ENCODE data around the gene CYSLTR2. TPM values are rescaled to one million over a fixed set of nuclear protein-coding genes. Genes with fewer than 3 reads are reported as not detected.

The CYSLTR2 gene
- total and polyA plus RNA-seq, 5 donors from 2014 or later, result 0.20 to 4.5 (median 0.61) TPM

DNA sequence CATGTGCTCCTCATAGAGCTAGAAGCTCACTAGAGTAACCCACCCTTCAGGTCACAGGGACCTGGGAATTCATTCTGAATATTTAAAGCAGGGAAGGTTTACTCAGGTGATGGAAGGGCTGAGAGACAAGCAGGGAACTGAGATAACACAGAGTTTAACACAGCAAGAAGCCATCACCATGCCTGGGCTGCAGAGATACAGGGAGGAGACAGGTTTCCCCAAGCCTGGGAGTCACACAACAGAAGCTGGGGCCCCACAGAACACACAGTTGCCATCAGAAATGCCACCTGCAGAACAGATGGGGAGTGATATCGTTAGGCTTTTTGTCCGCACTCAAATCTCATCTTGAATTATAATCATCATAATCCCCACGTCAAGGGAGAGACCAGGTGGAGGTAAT lies 7.9 kb upstream of the CYSLTR2 start:
- Histone ChIP-seq H3K9me3 (ENCODE audit: control insufficient read depth in 2 of 2, low read length in 2 of 2) (no peaks in the 10 kb centered on the region), H3K27me3 (ENCODE audit: control insufficient read depth, insufficient read depth, low read length) (no peaks in the 10 kb centered on the region), H3K36me3 (ENCODE audit: control insufficient read depth, insufficient read depth, low read length) (no peaks in the 10 kb centered on the region), H3K27ac (ENCODE audit: insufficient read depth, low read length, poor library complexity, severe bottlenecking) (no peak overlapping the region), H3K4me1 (ENCODE audit: control insufficient read depth, insufficient read depth, low read length, poor library complexity, severe bottlenecking) (peaks cover 3% of the 10 kb centered on the region), H3K4me3 (ENCODE audit: low read depth, low read length) (no peak overlapping the region)
- H3K4me3 Mint-ChIP-seq, result no peak overlapping the region
- no peaks in the 10 kb centered on the region for H3K36me3 Mint-ChIP-seq
- peaks cover 0 to 21% (median 11%) of the 10 kb centered on the region in 4 donors for H3K4me1 Mint-ChIP-seq
- no peaks in the 10 kb centered on the region for H3K27me3 Mint-ChIP-seq
- ATAC-seq (ENCODE audit: low read depth in 2 of 2), result no peak
- no peak for DNase-seq
- no peaks in the 10 kb centered on the region for H3K9me3 Mint-ChIP-seq
- H3K27ac Mint-ChIP-seq, result no peak overlapping the region

DNA sequence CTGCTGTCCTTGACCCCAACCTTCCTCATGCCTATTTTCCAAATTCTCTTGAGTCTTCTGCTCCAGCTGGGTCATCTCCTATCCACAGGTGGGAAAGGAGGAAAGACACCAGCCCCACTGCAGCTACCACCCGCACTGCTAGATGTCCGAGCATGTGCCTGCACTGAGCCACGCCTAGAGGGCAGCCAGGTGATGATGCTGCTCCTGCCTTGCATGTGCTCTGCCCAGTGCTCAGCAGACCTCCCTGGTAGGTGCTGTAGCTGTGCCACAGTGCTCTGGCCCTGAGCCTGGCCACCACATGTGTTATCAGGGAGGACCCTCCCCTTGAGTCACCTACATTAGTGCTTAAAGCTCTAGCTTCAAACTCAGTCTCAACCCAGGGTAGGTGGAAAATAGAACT lies 6.9 kb upstream of the CYSLTR2 start:
- H3K4me3 ChIP-seq (ENCODE audit: low read depth, low read length), result no peak overlapping the region
- Mint-ChIP-seq H3K4me1 (peaks cover 0 to 21% (median 11%) of the 10 kb centered on the region in 4 donors), H3K27ac (peak overlapping the region in 1 of 3 donors; percentile 42), H3K9me3 (no peaks in the 10 kb centered on the region), H3K4me3 (no peak overlapping the region), H3K36me3 (no peaks in the 10 kb centered on the region), H3K27me3 (no peaks in the 10 kb centered on the region)
- no peaks in the 10 kb centered on the region for H3K27me3 ChIP-seq (ENCODE audit: control insufficient read depth, insufficient read depth, low read length)
- DNase-seq (no peak), ATAC-seq (ENCODE audit: low read depth in 2 of 2) (no peak)
- H3K9me3 ChIP-seq (ENCODE audit: control insufficient read depth in 2 of 2, low read length in 2 of 2), result no peaks in the 10 kb centered on the region
- H3K27ac ChIP-seq (ENCODE audit: insufficient read depth, low read length, poor library complexity, severe bottlenecking), result no peak overlapping the region
- peaks cover 3% of the 10 kb centered on the region for H3K4me1 ChIP-seq (ENCODE audit: control insufficient read depth, insufficient read depth, low read length, poor library complexity, severe bottlenecking)
- H3K36me3 ChIP-seq (ENCODE audit: control insufficient read depth, insufficient read depth, low read length), result no peaks in the 10 kb centered on the region

DNA sequence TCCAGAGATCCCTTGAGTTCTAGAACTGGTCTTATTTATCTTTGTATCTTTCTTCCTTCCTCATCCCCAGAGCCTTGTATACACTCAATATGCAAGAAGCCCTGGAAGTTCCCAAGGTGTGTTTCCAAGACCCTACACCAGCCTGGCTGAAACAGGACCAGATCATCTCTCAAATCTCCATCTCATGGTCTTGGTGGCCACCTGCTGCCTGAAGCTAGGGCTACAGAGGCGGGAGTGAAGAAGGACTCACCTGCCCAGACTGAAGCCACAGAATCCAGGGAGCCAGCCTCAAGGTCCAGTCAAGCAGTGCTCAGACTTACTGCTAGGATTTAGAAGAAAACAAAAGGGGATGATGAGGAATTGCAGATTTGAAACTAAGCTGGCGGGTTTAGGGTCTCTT lies 6.1 kb upstream of the CYSLTR2 start:
- H3K4me1 Mint-ChIP-seq, result peaks cover under 1 to 28% (median 12%) of the 10 kb centered on the region in 4 donors
- no peaks in the 10 kb centered on the region for H3K9me3 Mint-ChIP-seq
- Histone ChIP-seq H3K27ac (ENCODE audit: insufficient read depth, low read length, poor library complexity, severe bottlenecking) (no peak overlapping the region), H3K9me3 (ENCODE audit: control insufficient read depth in 2 of 2, low read length in 2 of 2) (no peaks in the 10 kb centered on the region), H3K27me3 (ENCODE audit: control insufficient read depth, insufficient read depth, low read length) (no peaks in the 10 kb centered on the region), H3K36me3 (ENCODE audit: control insufficient read depth, insufficient read depth, low read length) (no peaks in the 10 kb centered on the region), H3K4me3 (ENCODE audit: low read depth, low read length) (no peak overlapping the region), H3K4me1 (ENCODE audit: control insufficient read depth, insufficient read depth, low read length, poor library complexity, severe bottlenecking) (peaks cover 4% of the 10 kb centered on the region)
- peak overlapping the region in 1 of 3 donors; percentile 70 for H3K27ac Mint-ChIP-seq
- no peaks in the 10 kb centered on the region for H3K36me3 Mint-ChIP-seq
- no peak overlapping the region for H3K4me3 Mint-ChIP-seq
- no peaks in the 10 kb centered on the region for H3K27me3 Mint-ChIP-seq
- no peak for DNase-seq
- ATAC-seq (ENCODE audit: low read depth in 2 of 2), result no peak

DNA sequence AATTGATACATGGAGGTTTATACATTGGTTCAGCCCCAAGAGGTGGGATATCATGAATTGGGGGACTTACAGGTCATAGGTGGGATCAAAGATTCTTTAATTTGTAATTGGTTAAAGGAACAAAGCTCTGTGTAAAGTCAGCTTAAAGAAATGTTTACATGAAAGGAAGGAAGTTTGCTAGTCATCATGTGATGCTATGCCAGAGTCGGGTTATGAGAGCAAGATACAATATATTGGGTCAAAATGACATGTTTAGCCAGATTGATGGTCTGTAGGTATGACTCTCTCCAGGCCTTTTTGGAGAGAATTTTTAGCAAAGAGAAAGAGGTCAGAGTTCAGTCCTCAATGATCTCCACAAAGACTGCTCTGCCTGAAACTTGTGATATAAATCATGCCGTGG lies 5.3 kb upstream of the CYSLTR2 start:
- ATAC-seq (ENCODE audit: low read depth in 2 of 2), result peak in 1 of 2 donors; percentile 36
- Mint-ChIP-seq H3K36me3 (no peaks in the 10 kb centered on the region), H3K27me3 (no peaks in the 10 kb centered on the region), H3K9me3 (no peaks in the 10 kb centered on the region), H3K4me1 (peaks cover 9 to 36% (median 20%) of the 10 kb centered on the region in 4 donors), H3K4me3 (peak overlapping the region in 1 of 4 donors; percentile 33), H3K27ac (peak overlapping the region; percentile 5 to 67 (median 23))
- DNase-seq, result no peak
- no peaks in the 10 kb centered on the region for H3K9me3 ChIP-seq (ENCODE audit: control insufficient read depth in 2 of 2, low read length in 2 of 2)
- H3K27me3 ChIP-seq (ENCODE audit: control insufficient read depth, insufficient read depth, low read length), result no peaks in the 10 kb centered on the region
- H3K4me1 ChIP-seq (ENCODE audit: control insufficient read depth, insufficient read depth, low read length, poor library complexity, severe bottlenecking), result peaks cover 13% of the 10 kb centered on the region
- peak overlapping the region; percentile 5 for H3K4me3 ChIP-seq (ENCODE audit: low read depth, low read length)
- no peaks in the 10 kb centered on the region for H3K36me3 ChIP-seq (ENCODE audit: control insufficient read depth, insufficient read depth, low read length)
- H3K27ac ChIP-seq (ENCODE audit: insufficient read depth, low read length, poor library complexity, severe bottlenecking), result no peak overlapping the region

DNA sequence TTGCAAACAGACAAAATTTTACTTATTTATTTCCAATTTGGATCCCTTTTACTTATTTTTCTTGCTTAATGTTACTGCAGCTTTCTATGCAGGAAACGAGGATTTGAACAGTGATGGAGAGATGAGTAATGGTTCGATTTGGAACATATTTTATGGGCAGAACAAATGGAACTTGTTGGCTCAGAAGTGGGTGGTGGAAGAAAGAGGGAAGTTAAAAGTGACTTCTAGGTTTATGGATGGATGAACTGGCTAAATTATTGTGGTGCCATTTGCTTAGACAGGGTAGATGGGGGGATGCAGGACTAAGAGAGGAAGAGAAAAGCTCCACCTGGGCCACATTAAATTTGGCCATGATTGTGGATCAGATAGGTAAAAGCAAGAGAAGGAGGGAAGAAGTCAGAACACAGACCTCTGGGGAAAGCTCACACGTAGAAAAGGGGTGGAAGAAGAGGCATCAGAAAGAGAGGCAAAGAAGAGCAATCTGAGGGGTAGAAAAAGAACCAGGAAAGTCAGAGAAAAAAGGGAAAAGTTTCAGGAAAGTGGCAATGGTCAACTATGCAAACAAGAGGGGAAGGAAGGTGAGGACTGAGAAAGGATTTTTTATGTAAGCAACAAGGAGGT lies 768 bp upstream of the CYSLTR2 start:
- no peaks in the 10 kb centered on the region for H3K27me3 Mint-ChIP-seq
- H3K27ac ChIP-seq (ENCODE audit: insufficient read depth, low read length, poor library complexity, severe bottlenecking), result peak overlapping the region; percentile 84

DNA sequence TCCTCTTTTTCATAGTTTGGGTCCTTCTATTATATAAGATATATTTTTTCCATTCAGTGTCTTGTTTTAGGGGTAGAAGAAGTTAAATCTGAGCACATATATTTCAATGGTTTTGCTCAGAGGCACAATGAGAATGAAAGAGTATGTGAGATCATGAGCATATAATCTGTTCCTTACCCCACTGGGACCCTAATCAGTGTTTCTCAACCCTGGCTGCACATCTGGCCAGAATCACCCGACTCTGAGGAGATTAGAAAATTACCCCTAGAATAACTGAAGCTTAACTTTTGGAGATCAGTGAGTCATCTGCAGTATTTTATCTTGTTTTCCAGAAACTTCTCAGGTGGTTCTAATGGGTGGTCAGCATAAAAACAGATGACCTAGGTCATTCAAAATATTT lies 782 bp downstream of the CYSLTR2 start:
- no peak overlapping the region for H3K27ac ChIP-seq (ENCODE audit: insufficient read depth, low read length, poor library complexity, severe bottlenecking)
- H3K27me3 Mint-ChIP-seq, result no peaks in the 10 kb centered on the region
- H3K4me3 ChIP-seq (ENCODE audit: low read depth, low read length), result peak overlapping the region; percentile 88

More for the DNA sequence above, 768 bp upstream of the CYSLTR2 start:
- no peaks in the 10 kb centered on the region for H3K27me3 ChIP-seq (ENCODE audit: control insufficient read depth, insufficient read depth, low read length)
- peak overlapping the region; percentile 86 to 98 (median 97) for H3K27ac Mint-ChIP-seq
- H3K4me3 ChIP-seq (ENCODE audit: low read depth, low read length), result peak overlapping the region; percentile 88
- peaks cover 29% of the 10 kb centered on the region for H3K4me1 ChIP-seq (ENCODE audit: control insufficient read depth, insufficient read depth, low read length, poor library complexity, severe bottlenecking)
- no peaks in the 10 kb centered on the region for H3K36me3 ChIP-seq (ENCODE audit: control insufficient read depth, insufficient read depth, low read length)
- DNase-seq, result no peak
- H3K9me3 Mint-ChIP-seq, result peaks cover 0 to 1% (median 0%) of the 10 kb centered on the region in 7 donors
- H3K9me3 ChIP-seq (ENCODE audit: control insufficient read depth in 2 of 2, low read length in 2 of 2), result no peaks in the 10 kb centered on the region
- peaks cover 19 to 58% (median 38%) of the 10 kb centered on the region in 4 donors for H3K4me1 Mint-ChIP-seq
- ATAC-seq (ENCODE audit: low read depth in 2 of 2), result no peak
- H3K36me3 Mint-ChIP-seq, result no peaks in the 10 kb centered on the region
- peak overlapping the region; percentile 84 to 93 (median 86) for H3K4me3 Mint-ChIP-seq

DNA sequence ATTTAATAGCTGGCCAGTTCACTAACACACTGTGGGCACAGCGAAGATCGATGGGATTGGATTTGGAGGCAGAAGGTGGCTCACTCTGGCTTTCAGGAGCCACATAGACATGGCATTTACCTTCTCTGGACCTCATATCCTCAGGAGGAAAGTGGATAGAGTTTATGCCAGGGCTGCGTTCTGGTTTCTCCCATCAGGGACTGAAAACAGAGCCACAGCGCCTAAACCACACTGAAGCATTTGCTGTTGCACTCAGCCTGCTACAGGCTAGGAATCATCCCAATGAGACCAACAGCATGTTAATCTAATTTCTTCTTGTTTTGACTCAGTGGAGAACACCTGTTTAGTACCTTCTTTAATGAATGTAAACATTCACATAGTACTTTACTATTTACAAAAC lies 1.6 kb downstream of the CYSLTR2 start:
- Histone ChIP-seq H3K4me1 (ENCODE audit: control insufficient read depth, insufficient read depth, low read length, poor library complexity, severe bottlenecking) (peaks cover 27% of the 10 kb centered on the region), H3K27ac (ENCODE audit: insufficient read depth, low read length, poor library complexity, severe bottlenecking) (no peak overlapping the region), H3K27me3 (ENCODE audit: control insufficient read depth, insufficient read depth, low read length) (no peaks in the 10 kb centered on the region), H3K9me3 (ENCODE audit: control insufficient read depth in 2 of 2, low read length in 2 of 2) (no peaks in the 10 kb centered on the region), H3K36me3 (ENCODE audit: control insufficient read depth, insufficient read depth, low read length) (no peaks in the 10 kb centered on the region), H3K4me3 (ENCODE audit: low read depth, low read length) (peak overlapping the region; percentile 88)
- ATAC-seq (ENCODE audit: low read depth in 2 of 2), result no peak
- H3K4me3 Mint-ChIP-seq, result peak overlapping the region; percentile 5 to 68 (median 24)
- DNase-seq, result no peak
- peaks cover 0 to 1% (median 0%) of the 10 kb centered on the region in 7 donors for H3K9me3 Mint-ChIP-seq
- no peaks in the 10 kb centered on the region for H3K36me3 Mint-ChIP-seq
- H3K4me1 Mint-ChIP-seq, result peaks cover 19 to 55% (median 41%) of the 10 kb centered on the region in 4 donors
- no peaks in the 10 kb centered on the region for H3K27me3 Mint-ChIP-seq
- peak overlapping the region; percentile 82 to 97 (median 86) for H3K27ac Mint-ChIP-seq

More for the DNA sequence above, 782 bp downstream of the CYSLTR2 start:
- Mint-ChIP-seq H3K4me1 (peaks cover 19 to 49% (median 35%) of the 10 kb centered on the region in 4 donors), H3K9me3 (peaks cover 0 to 1% (median 0%) of the 10 kb centered on the region in 7 donors), H3K36me3 (no peaks in the 10 kb centered on the region), H3K4me3 (peak overlapping the region; percentile 8 to 87 (median 64)), H3K27ac (peak overlapping the region; percentile 3 to 97 (median 86))
- H3K4me1 ChIP-seq (ENCODE audit: control insufficient read depth, insufficient read depth, low read length, poor library complexity, severe bottlenecking), result peaks cover 27% of the 10 kb centered on the region
- no peaks in the 10 kb centered on the region for H3K36me3 ChIP-seq (ENCODE audit: control insufficient read depth, insufficient read depth, low read length)
- no peaks in the 10 kb centered on the region for H3K27me3 ChIP-seq (ENCODE audit: control insufficient read depth, insufficient read depth, low read length)
- ATAC-seq (ENCODE audit: low read depth in 2 of 2) (no peak), DNase-seq (no peak)
- no peaks in the 10 kb centered on the region for H3K9me3 ChIP-seq (ENCODE audit: control insufficient read depth in 2 of 2, low read length in 2 of 2)

DNA sequence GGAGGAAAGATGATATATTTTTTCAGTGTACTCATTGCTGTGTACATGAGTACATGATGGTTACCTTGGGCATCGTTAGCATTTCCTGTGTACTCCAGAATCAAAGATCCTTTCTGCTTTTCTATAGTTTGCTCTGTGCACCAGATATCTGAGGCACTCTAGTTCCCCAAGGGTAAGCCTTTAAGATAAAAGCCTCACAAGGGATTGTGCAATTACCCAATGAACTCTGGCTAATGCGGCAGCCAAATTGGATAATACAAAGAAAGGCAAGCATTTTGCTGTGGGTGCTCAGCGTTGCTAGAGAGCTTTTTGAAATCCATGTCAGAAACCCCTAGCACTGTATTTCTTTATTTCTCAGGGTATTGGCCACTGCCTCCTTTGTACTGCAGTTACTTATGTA lies 2.9 kb downstream of the CYSLTR2 start:
- Histone ChIP-seq H3K36me3 (ENCODE audit: control insufficient read depth, insufficient read depth, low read length) (no peaks in the 10 kb centered on the region), H3K27ac (ENCODE audit: insufficient read depth, low read length, poor library complexity, severe bottlenecking) (no peak overlapping the region), H3K4me3 (ENCODE audit: low read depth, low read length) (no peak overlapping the region), H3K4me1 (ENCODE audit: control insufficient read depth, insufficient read depth, low read length, poor library complexity, severe bottlenecking) (peaks cover 27% of the 10 kb centered on the region), H3K9me3 (ENCODE audit: control insufficient read depth in 2 of 2, low read length in 2 of 2) (no peaks in the 10 kb centered on the region), H3K27me3 (ENCODE audit: control insufficient read depth, insufficient read depth, low read length) (no peaks in the 10 kb centered on the region)
- H3K27ac Mint-ChIP-seq, result peak overlapping the region in 2 of 3 donors; percentile 53 to 86
- peaks cover 19 to 58% (median 43%) of the 10 kb centered on the region in 4 donors for H3K4me1 Mint-ChIP-seq
- ATAC-seq (ENCODE audit: low read depth in 2 of 2) (no peak), DNase-seq (no peak)
- H3K9me3 Mint-ChIP-seq, result peaks cover 0 to 1% (median 0%) of the 10 kb centered on the region in 7 donors
- no peaks in the 10 kb centered on the region for H3K36me3 Mint-ChIP-seq
- no peaks in the 10 kb centered on the region for H3K27me3 Mint-ChIP-seq
- H3K4me3 Mint-ChIP-seq, result no peak overlapping the region

Measured in CD4-positive, CD25-positive, alpha-beta regulatory T cell (primary cell).